Skeletal muscle tissue (tissue), 4 donors: ENCODE measurements around the gene ZNF593. TPM values are rescaled to one million over a fixed set of nuclear protein-coding genes. Genes with fewer than 3 reads are reported as not detected.
A peak's percentile ranks its signal among the peaks of the same experiment; 100 is the strongest.

Source experiments
- H3K27ac ChIP-seq: one replicate; pipeline ENCODE4 v1.7.0; 2013; ENCODE audit warnings: mild to moderate bottlenecking, low read depth, low read length, inconsistent platforms
- H3K27me3 ChIP-seq, 3 donors: one replicate each; pipeline ENCODE4 v1.7.0; 2013; ENCODE audit warnings: low read length in 3 of 3; ENCODE audit not compliant: control insufficient read depth in 3 of 3, insufficient read depth in 3 of 3
- H3K36me3 ChIP-seq, 3 donors: one replicate each; pipeline ENCODE4 v1.7.0; 2013; ENCODE audit warnings: low read length in 3 of 3; ENCODE audit not compliant: control insufficient read depth in 3 of 3, insufficient read depth in 3 of 3
- H3K4me1 ChIP-seq, 3 donors: one replicate each; pipeline ENCODE4 v1.7.0; 2013; ENCODE audit warnings: low read length in 3 of 3, mild to moderate bottlenecking in 3 of 3; ENCODE audit not compliant: control insufficient read depth in 3 of 3, insufficient read depth in 3 of 3
- H3K4me3 ChIP-seq, 3 donors: one replicate each; pipeline ENCODE4 v1.7.0; 2013; ENCODE audit warnings: low read length in 3 of 3
- H3K9ac ChIP-seq, 3 donors: one replicate each; pipeline ENCODE4 v1.7.0; 2013; ENCODE audit warnings: low read length in 3 of 3, mild to moderate bottlenecking in 3 of 3, moderate library complexity in 2 of 3, low read depth in 1 of 3
- H3K9me3 ChIP-seq, 3 donors: one replicate each; pipeline ENCODE4 v1.7.0; 2013; ENCODE audit warnings: low read length in 3 of 3; ENCODE audit not compliant: control insufficient read depth in 3 of 3
- total RNA-seq: library from RNA; depleted of rRNA; stranded (reverse); fragments of >200 nt; gene quantifications from one replicate; pipeline ENCODE4 v1.2.3, GENCODE V29; 2014
- donor health status: Osteomylitis.

The ZNF593 gene
- total RNA-seq, 1 donor from 2014 or later: 21.9 TPM

GRCh38 chr1:26145960-26146294 lies 23.8 kb upstream of the ZNF593 start:
- H3K4me3 ChIP-seq: no peak overlapping the region
- H3K36me3 ChIP-seq: no peaks in the 10 kb centered on the region
- H3K4me1 ChIP-seq: peaks cover 2 to 4% (median 3%) of the 10 kb centered on the region in 3 donors
- H3K9me3 ChIP-seq: no peaks in the 10 kb centered on the region
- peaks cover 0 to 5% (median 0%) of the 10 kb centered on the region in 3 donors for H3K27me3 ChIP-seq
- H3K9ac ChIP-seq: no peak overlapping the region
- H3K27ac ChIP-seq: no peak overlapping the region

- no peaks in the 10 kb centered on the region for H3K9me3 ChIP-seq
- H3K9ac ChIP-seq: no peak overlapping the region
- no peaks in the 10 kb centered on the region for H3K36me3 ChIP-seq
- no peak overlapping the region for H3K4me3 ChIP-seq
- H3K4me1 ChIP-seq: peaks cover 2 to 4% (median 3%) of the 10 kb centered on the region in 3 donors
- peaks cover 0 to 5% (median 0%) of the 10 kb centered on the region in 3 donors for H3K27me3 ChIP-seq
- H3K27ac ChIP-seq: no peak overlapping the region
Measured at GRCh38 chr1:26148887-26149286, 20.8 kb upstream of the ZNF593 start.

GRCh38 chr1:26153966-26154532 lies 15.7 kb upstream of the ZNF593 start:
- Histone ChIP-seq H3K27ac (no peak overlapping the region), H3K27me3 (peaks cover 5 to 10% (median 9%) of the 10 kb centered on the region in 3 donors), H3K36me3 (no peaks in the 10 kb centered on the region), H3K9me3 (no peaks in the 10 kb centered on the region), H3K4me1 (peaks cover 4 to 21% (median 6%) of the 10 kb centered on the region in 3 donors), H3K4me3 (no peak overlapping the region), H3K9ac (no peak overlapping the region)

GRCh38 chr1:26154750-26155149 lies 15.0 kb upstream of the ZNF593 start:
- peak overlapping the region; percentile 67 for H3K27ac ChIP-seq
- no peaks in the 10 kb centered on the region for H3K36me3 ChIP-seq
- no peak overlapping the region for H3K4me3 ChIP-seq
- H3K27me3 ChIP-seq: peaks cover 5 to 10% (median 9%) of the 10 kb centered on the region in 3 donors
- no peak overlapping the region for H3K9ac ChIP-seq
- no peaks in the 10 kb centered on the region for H3K9me3 ChIP-seq
- peaks cover 4 to 28% (median 13%) of the 10 kb centered on the region in 3 donors for H3K4me1 ChIP-seq

GRCh38 chr1:26155370-26156284 lies 14.1 kb upstream of the ZNF593 start:
- H3K4me3 ChIP-seq: peak overlapping the region in 1 of 3 donors; percentile 51

GRCh38 chr1:26156285-26157038 lies 13.2 kb upstream of the ZNF593 start:
- Histone ChIP-seq H3K36me3 (no peaks in the 10 kb centered on the region), H3K27me3 (peaks cover 5 to 10% (median 9%) of the 10 kb centered on the region in 3 donors), H3K4me3 (peak overlapping the region in 2 of 3 donors; percentile 41 to 51), H3K27ac (peak overlapping the region; percentile 80), H3K9me3 (no peaks in the 10 kb centered on the region), H3K9ac (peak overlapping the region in 2 of 3 donors; percentile 3 to 50), H3K4me1 (peaks cover 10 to 40% (median 25%) of the 10 kb centered on the region in 3 donors)

More at GRCh38 chr1:26155370-26156284, 14.1 kb upstream of the ZNF593 start:
- peaks cover 5 to 10% (median 9%) of the 10 kb centered on the region in 3 donors for H3K27me3 ChIP-seq
- peak overlapping the region; percentile 80 for H3K27ac ChIP-seq
- H3K36me3 ChIP-seq: no peaks in the 10 kb centered on the region
- peaks cover 4 to 32% (median 16%) of the 10 kb centered on the region in 3 donors for H3K4me1 ChIP-seq
- H3K9me3 ChIP-seq: no peaks in the 10 kb centered on the region
- H3K9ac ChIP-seq: peak overlapping the region in 2 of 3 donors; percentile 10 to 50

GRCh38 chr1:26158271-26158907 lies 11.3 kb upstream of the ZNF593 start:
- Histone ChIP-seq H3K27me3 (peaks cover 5 to 10% (median 9%) of the 10 kb centered on the region in 3 donors), H3K4me1 (peaks cover 15 to 44% (median 27%) of the 10 kb centered on the region in 3 donors), H3K27ac (peak overlapping the region; percentile 74), H3K36me3 (no peaks in the 10 kb centered on the region), H3K9ac (peak overlapping the region; percentile 40 to 69 (median 68)), H3K4me3 (peak overlapping the region in 1 of 3 donors; percentile 43), H3K9me3 (no peaks in the 10 kb centered on the region)

- peak within 1 kb of the TSS; percentile 40 to 69 (median 68) for H3K9ac ChIP-seq
- H3K9me3 ChIP-seq: no peaks in the 10 kb centered on the region
- peak within 1 kb of the TSS; percentile 54 to 70 (median 65) for H3K4me3 ChIP-seq
- H3K27ac ChIP-seq: peak within 1 kb of the TSS; percentile 74
- peaks cover 5 to 10% (median 9%) of the 10 kb centered on the region in 3 donors for H3K27me3 ChIP-seq
- peaks cover 21 to 49% (median 32%) of the 10 kb centered on the region in 3 donors for H3K4me1 ChIP-seq
- H3K36me3 ChIP-seq: no peaks in the 10 kb centered on the region
Measured at GRCh38 chr1:26158908-26159742, 10.6 kb upstream of the ZNF593 start, which contains the start of gene FAM110D. TSS of gene FAM110D (plus strand) at chr1:26159079. CDS start at chr1:26161292, 2,213 bp downstream.
